ENCODE measurements around the gene CDIP1. TPM values are rescaled to one million over a fixed set of nuclear protein-coding genes. Genes with fewer than 3 reads are reported as not detected.
"Not testable (repeated sequence)": the region's sequence is repeated elsewhere in the genome, so short reads cannot be mapped to it uniquely, and the experiment has no call there.

Gene CDIP1
- total and polyA plus RNA-seq, 2 donors from 2014 or later = 40.8 to 80.4 TPM

DNA sequence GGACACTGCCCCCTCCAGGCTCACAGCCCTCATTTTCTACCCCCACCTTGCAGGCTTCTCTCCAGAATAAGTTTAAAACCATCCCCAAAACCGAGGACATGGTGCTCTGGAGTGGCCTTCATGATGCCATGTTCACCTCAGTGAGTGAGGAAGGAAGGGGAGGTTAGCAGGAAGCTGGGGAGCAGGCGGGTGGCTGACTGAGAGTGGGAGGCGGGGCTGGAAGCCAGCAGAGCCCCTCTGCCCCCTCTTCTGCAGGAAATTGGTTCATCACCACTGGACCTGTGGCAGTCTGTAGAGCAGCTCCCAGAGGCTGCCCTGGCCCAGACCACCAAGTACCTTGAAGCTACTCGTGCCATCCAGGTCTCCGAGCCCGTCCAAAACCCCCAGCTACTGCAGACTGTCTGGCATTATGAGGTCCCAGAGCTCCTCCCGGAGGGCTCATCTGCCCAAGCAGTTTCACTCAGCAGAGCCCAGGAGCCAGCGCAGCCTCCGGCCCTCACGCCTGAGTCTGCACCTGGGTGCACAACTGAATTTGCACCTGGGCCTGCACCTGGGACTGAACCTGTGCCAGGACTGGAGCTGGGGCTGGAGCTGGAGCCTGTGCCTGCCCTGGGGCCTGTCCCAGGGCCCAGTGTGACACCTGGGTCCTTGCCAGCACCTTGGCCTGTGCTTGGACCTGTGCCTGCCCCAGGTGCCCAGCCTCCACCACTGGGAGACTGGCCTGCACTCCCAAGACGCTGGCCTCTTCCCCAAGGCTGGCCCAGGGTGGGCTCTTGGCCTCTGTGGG lies 36.5 kb upstream of the CDIP1 start:
- FAIRE-seq (no peak), DNase-seq (no peak)
- no peaks in the 10 kb centered on the region for H3K9me3 ChIP-seq (ENCODE audit: control insufficient read depth in 2 of 3, insufficient read depth in 1 of 3, low read length in 3 of 3)
- H3K4me3 ChIP-seq (ENCODE audit: low read length in 3 of 3) = no peak overlapping the region
- TF ChIP-seq, protein P1, sequence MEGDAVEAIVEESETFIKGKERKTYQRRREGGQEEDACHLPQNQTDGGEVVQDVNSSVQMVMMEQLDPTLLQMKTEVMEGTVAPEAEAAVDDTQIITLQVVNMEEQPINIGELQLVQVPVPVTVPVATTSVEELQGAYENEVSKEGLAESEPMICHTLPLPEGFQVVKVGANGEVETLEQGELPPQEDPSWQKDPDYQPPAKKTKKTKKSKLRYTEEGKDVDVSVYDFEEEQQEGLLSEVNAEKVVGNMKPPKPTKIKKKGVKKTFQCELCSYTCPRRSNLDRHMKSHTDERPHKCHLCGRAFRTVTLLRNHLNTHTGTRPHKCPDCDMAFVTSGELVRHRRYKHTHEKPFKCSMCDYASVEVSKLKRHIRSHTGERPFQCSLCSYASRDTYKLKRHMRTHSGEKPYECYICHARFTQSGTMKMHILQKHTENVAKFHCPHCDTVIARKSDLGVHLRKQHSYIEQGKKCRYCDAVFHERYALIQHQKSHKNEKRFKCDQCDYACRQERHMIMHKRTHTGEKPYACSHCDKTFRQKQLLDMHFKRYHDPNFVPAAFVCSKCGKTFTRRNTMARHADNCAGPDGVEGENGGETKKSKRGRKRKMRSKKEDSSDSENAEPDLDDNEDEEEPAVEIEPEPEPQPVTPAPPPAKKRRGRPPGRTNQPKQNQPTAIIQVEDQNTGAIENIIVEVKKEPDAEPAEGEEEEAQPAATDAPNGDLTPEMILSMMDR (IDR thresholded peaks at IDR 0.05; ENCODE audit: borderline replicate concordance, extremely low read depth, insufficient read depth) = no peak
- H3K27me3 ChIP-seq (ENCODE audit: control insufficient read depth, insufficient read depth, low read length) = no peaks in the 10 kb centered on the region
- intact Hi-C loops (cut with DNase I) = no loop called here
- no peaks in the 10 kb centered on the region for H3K36me3 ChIP-seq (ENCODE audit: control insufficient read depth in 2 of 3, insufficient read depth in 3 of 3, low read length in 3 of 3)
- no peaks in the 10 kb centered on the region for H3K4me1 ChIP-seq (ENCODE audit: control insufficient read depth in 2 of 3, insufficient read depth in 2 of 3, low read depth in 1 of 3, low read length in 3 of 3)
- no peak overlapping the region for H3K27ac ChIP-seq (ENCODE audit: low read depth in 2 of 2, low read length in 2 of 2)
- no peak overlapping the region for H3K9ac ChIP-seq (ENCODE audit: low read length in 3 of 3)

DNA sequence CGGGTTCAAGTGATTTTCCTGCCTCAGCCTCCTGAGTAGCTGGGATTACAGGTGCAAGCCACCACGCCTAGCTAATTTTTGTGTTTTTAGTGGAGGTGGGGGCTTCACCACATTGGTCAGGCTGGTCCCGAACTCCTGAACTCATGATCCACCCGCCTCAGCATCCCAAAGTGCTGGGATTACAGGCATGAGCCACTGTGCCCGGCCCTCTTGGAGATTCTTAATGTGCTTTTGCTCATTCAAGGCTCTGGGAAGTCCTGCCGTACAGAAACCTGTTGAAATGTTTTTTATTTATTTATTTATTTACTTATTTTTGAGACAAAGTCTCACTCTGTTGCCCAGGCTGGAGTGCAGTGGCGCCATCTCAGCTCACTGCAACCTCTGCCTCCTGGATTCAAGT lies 35.4 kb upstream of the CDIP1 start:
- H3K9me3 ChIP-seq (ENCODE audit: control insufficient read depth in 2 of 3, insufficient read depth in 1 of 3, low read length in 3 of 3); DNase-seq; H3K27ac ChIP-seq (ENCODE audit: low read depth in 2 of 2, low read length in 2 of 2); intact Hi-C loops (cut with DNase I); H3K9ac ChIP-seq (ENCODE audit: low read length in 3 of 3); H3K4me1 ChIP-seq (ENCODE audit: control insufficient read depth in 2 of 3, insufficient read depth in 2 of 3, low read depth in 1 of 3, low read length in 3 of 3); H3K27me3 ChIP-seq (ENCODE audit: control insufficient read depth, insufficient read depth, low read length); FAIRE-seq; H3K36me3 ChIP-seq (ENCODE audit: control insufficient read depth in 2 of 3, insufficient read depth in 3 of 3, low read length in 3 of 3); H3K4me3 ChIP-seq (ENCODE audit: low read length in 3 of 3): not testable (repeated sequence)

DNA sequence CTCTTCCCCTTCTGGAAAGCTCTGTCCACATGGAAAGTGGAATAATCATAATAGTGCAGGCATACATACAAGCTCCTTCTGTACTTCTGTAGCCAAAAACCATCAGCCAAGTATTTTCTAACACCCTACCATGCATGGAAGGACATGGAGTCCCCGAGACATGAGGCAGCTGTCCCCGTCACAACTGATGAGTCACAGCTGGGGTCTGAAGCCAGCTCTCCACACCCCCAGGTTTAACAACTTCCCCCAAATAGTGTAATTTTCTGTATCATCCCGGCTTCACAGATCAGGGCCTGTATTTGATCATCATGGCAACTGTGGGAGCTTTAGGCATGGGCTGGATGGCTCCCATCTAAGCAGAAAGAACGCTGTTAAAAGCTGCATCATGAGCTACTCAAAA lies 34.1 kb upstream of the CDIP1 start:
- FAIRE-seq (no peak), DNase-seq (peak in 4 of 5 donors; percentile 65 to 86 (median 77))
- no peaks in the 10 kb centered on the region for H3K9me3 ChIP-seq (ENCODE audit: control insufficient read depth in 2 of 3, insufficient read depth in 1 of 3, low read length in 3 of 3)
- H3K27me3 ChIP-seq (ENCODE audit: control insufficient read depth, insufficient read depth, low read length) = no peaks in the 10 kb centered on the region
- no peak overlapping the region for H3K27ac ChIP-seq (ENCODE audit: low read depth in 2 of 2, low read length in 2 of 2)
- H3K4me1 ChIP-seq (ENCODE audit: control insufficient read depth in 2 of 3, insufficient read depth in 2 of 3, low read depth in 1 of 3, low read length in 3 of 3) = no peaks in the 10 kb centered on the region
- intact Hi-C loops (cut with DNase I) = no loop called here
- no peaks in the 10 kb centered on the region for H3K36me3 ChIP-seq (ENCODE audit: control insufficient read depth in 2 of 3, insufficient read depth in 3 of 3, low read length in 3 of 3)
- H3K9ac ChIP-seq (ENCODE audit: low read length in 3 of 3) = no peak overlapping the region
- TF ChIP-seq, protein P1 (IDR thresholded peaks at IDR 0.05; ENCODE audit: borderline replicate concordance, extremely low read depth, insufficient read depth) = no peak
- H3K4me3 ChIP-seq (ENCODE audit: low read length in 3 of 3) = no peak overlapping the region

DNA sequence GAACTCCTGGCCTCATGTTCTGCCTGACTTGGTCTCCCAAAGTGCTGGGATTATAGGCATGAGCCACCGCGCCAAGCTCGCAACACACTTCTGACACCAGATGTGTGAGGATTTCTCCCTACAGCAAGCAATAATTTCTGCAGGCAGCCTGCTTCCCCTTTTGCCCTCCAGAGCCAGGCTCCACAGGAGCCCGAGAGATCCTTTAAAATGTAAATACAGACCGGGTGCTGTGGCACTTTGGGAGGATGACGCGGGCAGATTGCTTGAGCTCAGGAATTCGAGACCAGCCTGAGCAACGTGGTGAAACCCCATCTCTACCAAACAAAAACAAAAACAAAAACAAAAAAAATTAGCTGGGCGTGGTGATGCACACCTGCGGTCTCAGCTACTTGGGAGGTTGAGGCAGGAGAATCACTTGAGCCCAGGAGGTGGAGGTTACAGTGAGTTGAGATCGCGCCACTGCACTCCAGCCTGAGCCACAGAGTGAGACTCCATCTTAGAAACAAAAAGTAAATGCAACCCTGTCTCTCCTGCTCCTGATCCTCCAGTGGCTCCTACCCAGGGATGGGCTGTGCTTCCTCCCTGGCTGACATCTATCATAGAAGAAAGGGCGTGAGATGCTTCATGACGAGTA lies 32.2 kb upstream of the CDIP1 start:
- H3K9ac ChIP-seq (ENCODE audit: low read length in 3 of 3) = no peak overlapping the region
- no peak overlapping the region for H3K27ac ChIP-seq (ENCODE audit: low read depth in 2 of 2, low read length in 2 of 2)
- H3K27me3 ChIP-seq (ENCODE audit: control insufficient read depth, insufficient read depth, low read length) = no peaks in the 10 kb centered on the region
- H3K36me3 ChIP-seq (ENCODE audit: control insufficient read depth in 2 of 3, insufficient read depth in 3 of 3, low read length in 3 of 3) = no peaks in the 10 kb centered on the region
- DNase-seq = no peak
- intact Hi-C loops (cut with DNase I) = no loop called here
- H3K4me3 ChIP-seq (ENCODE audit: low read length in 3 of 3) = no peak overlapping the region
- H3K4me1 ChIP-seq (ENCODE audit: control insufficient read depth in 2 of 3, insufficient read depth in 2 of 3, low read depth in 1 of 3, low read length in 3 of 3) = no peaks in the 10 kb centered on the region
- no peaks in the 10 kb centered on the region for H3K9me3 ChIP-seq (ENCODE audit: control insufficient read depth in 2 of 3, insufficient read depth in 1 of 3, low read length in 3 of 3)
- TF ChIP-seq, protein P1 (IDR thresholded peaks at IDR 0.05; ENCODE audit: borderline replicate concordance, extremely low read depth, insufficient read depth) = no peak
- FAIRE-seq = no peak
